Loucy (cell line): ENCODE data around the gene OR5H14.

Experiments
- EZH2phosphoT487 ChIP-seq: fragments of 200-600 bp; IDR thresholded peaks from 2 replicates; pipeline ENCODE4 v1.6.1; 2018; ENCODE audit warnings: antibody characterized with exemption, mild to moderate bottlenecking, moderate library complexity, borderline replicate concordance
- TF ChIP-seq, protein P1 (sequence below): fragments of 200-600 bp; sonication (generic); conservative IDR thresholded peaks from 2 replicates; pipeline ENCODE4 v1.5.1; 2014; ENCODE audit warnings: mild to moderate bottlenecking, antibody characterized with exemption, low read length

DNA sequence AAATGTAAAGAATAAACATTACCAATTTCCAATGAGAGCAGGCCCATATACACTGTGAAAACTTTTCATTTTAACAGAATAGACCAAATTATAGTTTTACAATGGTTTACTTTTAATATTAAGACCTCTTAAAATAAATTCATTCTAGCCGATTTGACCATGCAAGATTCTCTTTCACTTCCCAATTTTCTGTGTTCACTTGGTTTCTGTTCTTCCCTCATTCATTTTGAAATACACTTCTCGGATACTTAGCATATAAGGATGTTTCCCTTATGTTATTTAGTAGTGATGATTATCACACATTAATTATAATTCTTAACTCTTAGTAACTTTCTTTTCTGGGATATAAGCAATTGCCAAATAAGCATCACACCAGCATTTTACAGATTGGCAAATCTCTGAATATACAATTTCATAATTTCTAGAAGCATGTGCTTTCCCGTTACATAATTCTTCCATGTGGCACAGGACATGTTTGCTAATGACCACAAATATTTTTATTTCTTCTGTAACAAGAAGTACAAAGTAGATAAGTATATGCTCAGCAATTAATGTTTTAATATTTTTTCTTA is 33.1 kb downstream of the OR5H14 start:
- TF ChIP-seq, protein P1, sequence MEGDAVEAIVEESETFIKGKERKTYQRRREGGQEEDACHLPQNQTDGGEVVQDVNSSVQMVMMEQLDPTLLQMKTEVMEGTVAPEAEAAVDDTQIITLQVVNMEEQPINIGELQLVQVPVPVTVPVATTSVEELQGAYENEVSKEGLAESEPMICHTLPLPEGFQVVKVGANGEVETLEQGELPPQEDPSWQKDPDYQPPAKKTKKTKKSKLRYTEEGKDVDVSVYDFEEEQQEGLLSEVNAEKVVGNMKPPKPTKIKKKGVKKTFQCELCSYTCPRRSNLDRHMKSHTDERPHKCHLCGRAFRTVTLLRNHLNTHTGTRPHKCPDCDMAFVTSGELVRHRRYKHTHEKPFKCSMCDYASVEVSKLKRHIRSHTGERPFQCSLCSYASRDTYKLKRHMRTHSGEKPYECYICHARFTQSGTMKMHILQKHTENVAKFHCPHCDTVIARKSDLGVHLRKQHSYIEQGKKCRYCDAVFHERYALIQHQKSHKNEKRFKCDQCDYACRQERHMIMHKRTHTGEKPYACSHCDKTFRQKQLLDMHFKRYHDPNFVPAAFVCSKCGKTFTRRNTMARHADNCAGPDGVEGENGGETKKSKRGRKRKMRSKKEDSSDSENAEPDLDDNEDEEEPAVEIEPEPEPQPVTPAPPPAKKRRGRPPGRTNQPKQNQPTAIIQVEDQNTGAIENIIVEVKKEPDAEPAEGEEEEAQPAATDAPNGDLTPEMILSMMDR = no peak
- no peak for TF ChIP-seq EZH2phosphoT487
